Kidney capillary endothelial cell (primary cell): ENCODE measurements around the gene BAIAP2L2.
A peak's percentile ranks its signal among the peaks of the same experiment; 100 is the strongest.
"Not testable (repeated sequence)": the region's sequence is repeated elsewhere in the genome, so short reads cannot be mapped to it uniquely, and the experiment has no call there.

Experiments used
- DNase-seq: peaks from one replicate; pipeline ENCODE4 v3.0.0-alpha.2; 2018; ENCODE audit warnings: low spot score

The BAIAP2L2 gene

GRCh38 chr22:38127869-38128268 is 17.4 kb upstream of the BAIAP2L2 start:
- DNase-seq = no peak

- no peak for DNase-seq
Measured at GRCh38 chr22:38126928-38127668, 16.6 kb upstream of the BAIAP2L2 start.

GRCh38 chr22:38125751-38126201 is 15.3 kb upstream of the BAIAP2L2 start:
- DNase-seq = no peak

- DNase-seq = no peak
Measured at GRCh38 chr22:38125038-38125610, 14.6 kb upstream of the BAIAP2L2 start.

- DNase-seq = no peak
Measured at GRCh38 chr22:38124236-38124974, 13.9 kb upstream of the BAIAP2L2 start.

GRCh38 chr22:38122616-38123015 is 12.1 kb upstream of the BAIAP2L2 start:
- no peak for DNase-seq

GRCh38 chr22:38120359-38121110 is 10.1 kb upstream of the BAIAP2L2 start:
- DNase-seq = no peak

GRCh38 chr22:38118747-38119146 is 8.3 kb upstream of the BAIAP2L2 start:
- not testable (repeated sequence) for DNase-seq

GRCh38 chr22:38118182-38118581 is 7.7 kb upstream of the BAIAP2L2 start:
- no peak for DNase-seq

GRCh38 chr22:38117556-38117955 is 7.1 kb upstream of the BAIAP2L2 start:
- DNase-seq = not testable (repeated sequence)

GRCh38 chr22:38115423-38116205 is 5.1 kb upstream of the BAIAP2L2 start:
- no peak for DNase-seq

- DNase-seq = peak; percentile 75
Measured at GRCh38 chr22:38114484-38115398, 4.3 kb upstream of the BAIAP2L2 start.

GRCh38 chr22:38112381-38112780 is 1.9 kb upstream of the BAIAP2L2 start:
- DNase-seq = no peak

GRCh38 chr22:38111925-38112355 is 1.5 kb upstream of the BAIAP2L2 start:
- DNase-seq = no peak

GRCh38 chr22:38110863-38111852 is 674 bp upstream of the BAIAP2L2 start:
- no peak for DNase-seq

- no peak for DNase-seq
Measured at GRCh38 chr22:38109371-38110001, 998 bp downstream of the BAIAP2L2 start.

GRCh38 chr22:38108561-38109319 is 1.7 kb downstream of the BAIAP2L2 start:
- no peak for DNase-seq
